ENCODE measurements around the gene PRKCSH.
"Not testable (repeated sequence)": the region's sequence is repeated elsewhere in the genome, so short reads cannot be mapped to it uniquely, and the experiment has no call there.

DNA sequence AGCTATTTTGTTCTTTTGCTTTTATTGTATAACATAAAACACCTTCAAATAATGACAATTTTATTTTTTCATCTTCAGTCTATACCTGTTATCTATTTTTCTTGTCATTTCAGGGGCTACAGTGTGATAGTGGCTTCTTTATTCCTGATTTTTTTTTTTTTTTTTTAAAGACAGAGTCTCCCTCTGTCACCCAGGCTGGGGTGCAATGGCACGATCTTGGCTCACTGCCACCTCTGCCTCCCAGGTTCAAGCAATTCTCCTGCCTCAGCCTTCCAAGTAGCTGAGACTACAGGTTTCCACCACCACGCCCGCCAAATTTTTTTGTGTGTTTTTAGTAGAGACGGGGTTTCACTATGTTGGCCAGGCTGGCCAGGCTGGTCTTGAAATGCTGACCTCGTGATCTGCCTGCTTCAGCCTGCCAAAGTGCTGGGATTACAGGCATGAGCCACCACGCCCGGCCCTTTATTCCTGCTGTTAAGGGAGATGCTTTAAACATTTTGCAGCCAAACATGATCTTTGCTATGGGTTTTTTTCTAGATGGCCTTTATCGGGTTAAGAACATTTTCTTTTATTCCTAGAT, 32.9 kb downstream of the PRKCSH start:
- TF ChIP-seq POLR2AphosphoS5 (IDR thresholded peaks at IDR 0.05); POLR2A (IDR thresholded peaks at IDR 0.05; ENCODE audit: low read depth): not testable (repeated sequence)
- TF ChIP-seq, protein P1, sequence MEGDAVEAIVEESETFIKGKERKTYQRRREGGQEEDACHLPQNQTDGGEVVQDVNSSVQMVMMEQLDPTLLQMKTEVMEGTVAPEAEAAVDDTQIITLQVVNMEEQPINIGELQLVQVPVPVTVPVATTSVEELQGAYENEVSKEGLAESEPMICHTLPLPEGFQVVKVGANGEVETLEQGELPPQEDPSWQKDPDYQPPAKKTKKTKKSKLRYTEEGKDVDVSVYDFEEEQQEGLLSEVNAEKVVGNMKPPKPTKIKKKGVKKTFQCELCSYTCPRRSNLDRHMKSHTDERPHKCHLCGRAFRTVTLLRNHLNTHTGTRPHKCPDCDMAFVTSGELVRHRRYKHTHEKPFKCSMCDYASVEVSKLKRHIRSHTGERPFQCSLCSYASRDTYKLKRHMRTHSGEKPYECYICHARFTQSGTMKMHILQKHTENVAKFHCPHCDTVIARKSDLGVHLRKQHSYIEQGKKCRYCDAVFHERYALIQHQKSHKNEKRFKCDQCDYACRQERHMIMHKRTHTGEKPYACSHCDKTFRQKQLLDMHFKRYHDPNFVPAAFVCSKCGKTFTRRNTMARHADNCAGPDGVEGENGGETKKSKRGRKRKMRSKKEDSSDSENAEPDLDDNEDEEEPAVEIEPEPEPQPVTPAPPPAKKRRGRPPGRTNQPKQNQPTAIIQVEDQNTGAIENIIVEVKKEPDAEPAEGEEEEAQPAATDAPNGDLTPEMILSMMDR (IDR thresholded peaks at IDR 0.05): not testable (repeated sequence)

Data from esophagus muscularis mucosa (tissue), 3 donors.